Medulla oblongata (tissue), 1 donor: Measurements from ENCODE around the gene CHST1.

ENCODE experiments used
- DNase-seq: peaks from one replicate; pipeline ENCODE4 v3.0.0-alpha.2; 2015; ENCODE audit errors: extremely low spot score

Gene CHST1

GRCh38 chr11:45607995-45608394 is 57.4 kb downstream of the CHST1 start:
- no peak for DNase-seq

- DNase-seq: no peak
Measured at GRCh38 chr11:45606514-45607281, 58.7 kb downstream of the CHST1 start.

- no peak for DNase-seq
Measured at GRCh38 chr11:45605051-45605450, 60.4 kb downstream of the CHST1 start.

- no peak for DNase-seq
Measured at GRCh38 chr11:45603946-45604682, 61.3 kb downstream of the CHST1 start.

GRCh38 chr11:45599161-45599943 is 66.1 kb downstream of the CHST1 start:
- DNase-seq: no peak
